Fibroblast of skin of left biceps (primary cell): ENCODE measurements around the gene GSDME.
A peak's percentile ranks its signal among the peaks of the same experiment; 100 is the strongest.
"Not testable (repeated sequence)": the region's sequence is repeated elsewhere in the genome, so short reads cannot be mapped to it uniquely, and the experiment has no call there.

Source experiments
- DNase-seq, 2 experiments: peaks; one replicate each; pipeline ENCODE4 v3.0.0-alpha.2; 2013; ENCODE audit warnings: low read depth in 2 of 2

Gene GSDME

GRCh38 chr7:24757353-24758275 is at the start of gene GSDME:
Gene GSDME, minus strand, starts transcription at chr7:24757464. Its CDS starts 7,690 bp downstream, at chr7:24749774.
- DNase-seq, result no peak

GRCh38 chr7:24802300-24802699 is 45.0 kb upstream of the GSDME start:
- DNase-seq, result no peak

GRCh38 chr7:24801883-24802282 is 44.6 kb upstream of the GSDME start:
- DNase-seq, result no peak

- no peak for DNase-seq
Observed at GRCh38 chr7:24800667-24801066, 43.4 kb upstream of the GSDME start.

- DNase-seq, result no peak
Observed at GRCh38 chr7:24800073-24800472, 42.8 kb upstream of the GSDME start.

- DNase-seq, result no peak
Observed at GRCh38 chr7:24799506-24799905, 42.2 kb upstream of the GSDME start.

GRCh38 chr7:24798261-24798660 is 41.0 kb upstream of the GSDME start:
- DNase-seq, result no peak

- DNase-seq, result no peak
Observed at GRCh38 chr7:24797270-24797669, 40.0 kb upstream of the GSDME start.

GRCh38 chr7:24795407-24795767 is 38.1 kb upstream of the GSDME start:
- no peak for DNase-seq

- not testable (repeated sequence) for DNase-seq
Observed at GRCh38 chr7:24794751-24795406, 37.6 kb upstream of the GSDME start.

- DNase-seq, result no peak
Observed at GRCh38 chr7:24793982-24794648, 36.9 kb upstream of the GSDME start.

- DNase-seq, result no peak
Observed at GRCh38 chr7:24788961-24789576, 31.8 kb upstream of the GSDME start.

GRCh38 chr7:24788075-24788474 is 30.8 kb upstream of the GSDME start:
- no peak for DNase-seq

GRCh38 chr7:24786941-24787340 is 29.7 kb upstream of the GSDME start:
- DNase-seq, result peak; percentile 44 to 48

GRCh38 chr7:24786306-24786705 is 29.0 kb upstream of the GSDME start:
- no peak for DNase-seq

GRCh38 chr7:24784277-24784676 is 27.0 kb upstream of the GSDME start:
- no peak for DNase-seq

- DNase-seq, result no peak
Observed at GRCh38 chr7:24783698-24784097, 26.4 kb upstream of the GSDME start.

GRCh38 chr7:24781106-24781505 is 23.8 kb upstream of the GSDME start:
- no peak for DNase-seq

GRCh38 chr7:24779283-24779655 is 22.0 kb upstream of the GSDME start:
- DNase-seq, result no peak

- peak; percentile 50 to 60 for DNase-seq
Observed at GRCh38 chr7:24778543-24779282, 21.4 kb upstream of the GSDME start.

- DNase-seq, result peak in 1 of 2 experiments; percentile 20
Observed at GRCh38 chr7:24777806-24778205, 20.5 kb upstream of the GSDME start.
